Natural killer cell (primary cell): ENCODE measurements around the gene LRRC19. TPM values are rescaled to one million over a fixed set of nuclear protein-coding genes. Genes with fewer than 3 reads are reported as not detected.

Experiments used
- ATAC-seq, 3 donors: fragments of 150-1000 bp in 2 of 3; fragments of 200-7000 bp in 1 of 3; cut with Tn5 transposase; 1 replicate in 1 of 3; 2 replicates in 2 of 3; pipeline ENCODE4 v1.10.0; 2021; ENCODE audit warnings: mild to moderate bottlenecking in 2 of 3, moderate library complexity in 2 of 3
- DNase-seq, 2 donors: peaks; one replicate each; pipeline versions ENCODE4 v3.0.0 to v3.0.0-alpha.2; 2013 to 2021; ENCODE audit warnings: mixed read lengths in 1 of 2
- H3K27ac ChIP-seq: one replicate; pipeline ENCODE4 v1.5.1; 2013; ENCODE audit warnings: mild to moderate bottlenecking, low read length
- H3K27me3 ChIP-seq: one replicate; pipeline ENCODE4 v1.6.1; 2013; ENCODE audit warnings: low read length; ENCODE audit not compliant: control insufficient read depth, insufficient read depth
- H3K36me3 ChIP-seq: one replicate; pipeline ENCODE4 v1.6.1; 2013; ENCODE audit warnings: low read length; ENCODE audit not compliant: control insufficient read depth, insufficient read depth
- H3K4me1 ChIP-seq: one replicate; pipeline ENCODE4 v1.6.1; 2013; ENCODE audit warnings: low read length; ENCODE audit not compliant: control insufficient read depth, insufficient read depth
- H3K4me3 ChIP-seq: one replicate; pipeline ENCODE4 v1.5.1; 2013; ENCODE audit warnings: low read length
- H3K9me3 ChIP-seq: one replicate; pipeline ENCODE4 v1.6.1; 2013; ENCODE audit warnings: low read length; ENCODE audit not compliant: control insufficient read depth, insufficient read depth
- H3K27ac Mint-ChIP-seq, 2 donors: one replicate each; pipeline ENCODE4 v1.8.0; 2022; ENCODE audit warnings: mild to moderate bottlenecking in 2 of 2, mixed read lengths in 2 of 2, moderate library complexity in 1 of 2
- H3K27me3 Mint-ChIP-seq, 2 donors: one replicate each; pipeline ENCODE4 v1.8.0; 2022; ENCODE audit warnings: low read depth in 2 of 2, mixed read lengths in 2 of 2
- H3K36me3 Mint-ChIP-seq: one replicate; pipeline ENCODE4 v1.8.0; 2022; ENCODE audit warnings: mixed read lengths
- H3K4me1 Mint-ChIP-seq, 2 donors: one replicate each; pipeline ENCODE4 v1.8.0; 2022; ENCODE audit warnings: mixed read lengths in 2 of 2
- H3K4me3 Mint-ChIP-seq: one replicate; pipeline ENCODE4 v1.8.0; 2022; ENCODE audit warnings: mild to moderate bottlenecking, moderate library complexity, mixed read lengths
- H3K9me3 Mint-ChIP-seq, 2 donors: one replicate each; pipeline ENCODE4 v1.8.0; 2022; ENCODE audit warnings: mixed read lengths in 2 of 2
- WGBS: methylation state at CpG from one replicate; pipeline ENCODE4 v1.1.7; 2013; ENCODE audit warnings: missing lambda C conversion rate; ENCODE audit not compliant: insufficient coverage; 5-methylcytosine and 5-hydroxymethylcytosine counted together
- intact Hi-C: fragments of 100-400 bp; cut with micrococcal nuclease; formaldehyde crosslinking; loops from one replicate; pipeline ENCODE4 v1.14.2; 2022
- total RNA-seq, 4 donors: library from RNA; stranded (reverse); fragments of 120-200 nt in 1 of 4; gene quantifications; one replicate each; pipeline versions ENCODE4 v1.2.3 to v1.2.4, GENCODE V29; 2013 to 2022
- TF ChIP-seq, protein P1 (sequence below): fragments of 200-600 bp; IDR thresholded peaks from one replicate; pipeline ENCODE4 v1.8.0; 2022; ENCODE audit warnings: antibody characterized with exemption

LRRC19 gene
- total RNA-seq, 3 donors from 2014 or later (not counting 1 experiment from before 2014, with no cell fraction given) = not detected

DNA sequence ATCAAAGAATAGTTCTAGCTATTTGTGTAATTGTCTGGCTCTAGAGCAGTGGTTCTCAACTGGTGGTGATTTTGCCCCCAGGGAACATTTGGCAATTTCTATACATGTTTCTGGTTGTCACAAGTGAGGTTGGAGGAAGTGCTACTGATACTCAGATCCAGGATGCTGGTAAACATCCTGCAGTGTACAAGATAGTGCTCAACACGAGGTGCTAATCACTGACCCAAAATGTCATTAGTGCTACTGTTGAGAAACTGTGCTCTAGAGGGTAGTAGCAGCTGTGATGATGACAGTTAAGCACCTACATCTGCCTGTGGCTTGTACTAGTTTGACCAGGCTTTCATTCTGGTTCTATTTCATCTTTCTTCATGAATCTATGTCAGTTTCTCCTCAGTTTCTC, 22.1 kb downstream of the LRRC19 start:
- no peak for DNase-seq
- peaks cover 7% of the 10 kb centered on the region for H3K36me3 Mint-ChIP-seq
- intact Hi-C loops = no loop called here
- H3K4me1 Mint-ChIP-seq = no peaks in the 10 kb centered on the region
- no peaks in the 10 kb centered on the region for H3K9me3 Mint-ChIP-seq
- H3K27me3 Mint-ChIP-seq = no peaks in the 10 kb centered on the region
- Histone ChIP-seq H3K27ac (no peak overlapping the region), H3K27me3 (no peaks in the 10 kb centered on the region), H3K4me1 (no peaks in the 10 kb centered on the region), H3K9me3 (no peaks in the 10 kb centered on the region), H3K4me3 (no peak overlapping the region), H3K36me3 (peaks cover 7% of the 10 kb centered on the region)
- WGBS = 48% methylated on average over 1 of the region's 1 CpG
- ATAC-seq = no peak
- TF ChIP-seq, protein P1, sequence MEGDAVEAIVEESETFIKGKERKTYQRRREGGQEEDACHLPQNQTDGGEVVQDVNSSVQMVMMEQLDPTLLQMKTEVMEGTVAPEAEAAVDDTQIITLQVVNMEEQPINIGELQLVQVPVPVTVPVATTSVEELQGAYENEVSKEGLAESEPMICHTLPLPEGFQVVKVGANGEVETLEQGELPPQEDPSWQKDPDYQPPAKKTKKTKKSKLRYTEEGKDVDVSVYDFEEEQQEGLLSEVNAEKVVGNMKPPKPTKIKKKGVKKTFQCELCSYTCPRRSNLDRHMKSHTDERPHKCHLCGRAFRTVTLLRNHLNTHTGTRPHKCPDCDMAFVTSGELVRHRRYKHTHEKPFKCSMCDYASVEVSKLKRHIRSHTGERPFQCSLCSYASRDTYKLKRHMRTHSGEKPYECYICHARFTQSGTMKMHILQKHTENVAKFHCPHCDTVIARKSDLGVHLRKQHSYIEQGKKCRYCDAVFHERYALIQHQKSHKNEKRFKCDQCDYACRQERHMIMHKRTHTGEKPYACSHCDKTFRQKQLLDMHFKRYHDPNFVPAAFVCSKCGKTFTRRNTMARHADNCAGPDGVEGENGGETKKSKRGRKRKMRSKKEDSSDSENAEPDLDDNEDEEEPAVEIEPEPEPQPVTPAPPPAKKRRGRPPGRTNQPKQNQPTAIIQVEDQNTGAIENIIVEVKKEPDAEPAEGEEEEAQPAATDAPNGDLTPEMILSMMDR = no peak
- no peak overlapping the region for H3K27ac Mint-ChIP-seq
- no peak overlapping the region for H3K4me3 Mint-ChIP-seq

DNA sequence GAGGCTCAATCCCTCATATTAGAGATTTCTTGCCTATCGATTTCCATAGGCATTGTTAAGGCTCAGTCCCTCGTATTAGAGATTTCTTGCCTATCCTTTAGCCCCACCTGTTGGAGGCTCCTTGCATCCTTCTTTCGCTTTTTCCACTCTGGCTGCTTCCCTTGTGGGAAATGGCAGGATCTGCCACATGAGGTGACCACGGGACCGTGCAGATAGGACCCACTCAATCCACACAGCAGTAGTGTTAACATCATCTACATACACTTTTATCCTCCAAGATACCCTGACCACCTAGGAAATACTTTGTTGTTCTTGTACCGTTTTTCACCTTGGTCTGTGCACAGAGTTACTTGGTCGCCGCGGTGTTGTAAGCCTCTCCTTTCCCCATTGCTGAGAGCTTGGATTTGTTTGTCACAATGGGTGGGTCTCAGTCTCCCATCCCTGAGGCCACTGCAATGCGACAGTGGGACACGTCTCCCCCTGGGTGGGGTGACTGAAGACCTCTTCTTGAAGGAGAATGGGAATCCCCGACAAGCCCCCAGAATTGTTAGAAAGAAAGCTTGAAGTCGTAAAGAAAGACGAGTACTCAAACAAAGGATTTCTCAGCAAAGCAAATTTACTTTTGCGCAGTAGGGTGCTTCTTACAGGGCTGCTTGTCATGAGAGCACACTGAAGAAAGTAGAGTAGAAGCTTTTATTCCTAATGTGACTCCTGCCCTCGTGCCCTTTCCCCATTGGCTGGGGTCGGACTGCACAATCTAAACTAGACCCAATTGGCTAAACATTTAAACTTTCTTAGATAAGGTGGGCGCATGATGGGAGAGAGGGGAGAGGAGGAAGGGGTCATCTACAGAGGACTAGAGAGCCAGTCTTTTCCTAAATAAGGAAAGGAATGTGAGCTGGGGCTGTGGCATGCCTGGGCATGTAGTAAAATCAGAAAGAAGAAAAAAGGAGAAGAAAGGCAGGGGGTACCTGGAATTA, 29.5 kb downstream of the LRRC19 start:
- WGBS = 92% methylated on average over 18 of the region's 18 CpGs
- no peak for ATAC-seq
- peak in 1 of 2 donors; percentile 43 for DNase-seq

DNA sequence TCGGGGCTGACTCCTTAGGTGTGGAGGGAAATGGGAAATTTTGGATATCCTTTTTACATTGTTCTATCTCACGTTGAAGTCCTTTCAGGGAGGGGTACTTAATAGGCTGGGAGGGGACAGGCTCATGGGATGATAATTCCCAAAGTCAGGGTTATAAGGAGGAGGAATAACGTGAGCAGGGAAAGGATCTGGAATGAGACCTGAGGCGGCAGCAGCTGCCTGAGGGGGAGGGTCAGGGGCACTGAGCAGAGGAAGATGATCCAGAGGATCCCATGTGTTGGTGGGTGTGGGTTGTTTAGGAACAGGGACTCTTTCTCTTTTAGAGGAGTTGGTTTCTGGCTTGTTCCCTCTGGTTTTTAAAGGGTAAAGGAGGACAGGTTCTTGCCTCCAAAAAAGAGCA, 30.5 kb downstream of the LRRC19 start:
- Histone ChIP-seq H3K36me3 (no peaks in the 10 kb centered on the region), H3K27ac (no peak overlapping the region), H3K4me1 (no peaks in the 10 kb centered on the region), H3K9me3 (no peaks in the 10 kb centered on the region), H3K4me3 (no peak overlapping the region), H3K27me3 (no peaks in the 10 kb centered on the region)
- no peak overlapping the region for H3K27ac Mint-ChIP-seq
- 81% methylated on average over 4 of the region's 4 CpGs for WGBS
- H3K9me3 Mint-ChIP-seq = no peaks in the 10 kb centered on the region
- intact Hi-C loops = loop anchor here (2.0 kb wide), 1 partner anchor 230 kb away; no protein-coding TSS in a partner anchor
- ATAC-seq (no peak), DNase-seq (no peak)
- no peaks in the 10 kb centered on the region for H3K27me3 Mint-ChIP-seq
- H3K4me3 Mint-ChIP-seq = no peak overlapping the region
- no peaks in the 10 kb centered on the region for H3K4me1 Mint-ChIP-seq
- TF ChIP-seq, protein P1 = no peak
- no peaks in the 10 kb centered on the region for H3K36me3 Mint-ChIP-seq

More for the DNA sequence above, 29.5 kb downstream of the LRRC19 start:
- no peaks in the 10 kb centered on the region for H3K4me1 ChIP-seq
- Mint-ChIP-seq H3K27ac (no peak overlapping the region), H3K9me3 (no peaks in the 10 kb centered on the region), H3K4me1 (no peaks in the 10 kb centered on the region), H3K27me3 (no peaks in the 10 kb centered on the region), H3K4me3 (no peak overlapping the region), H3K36me3 (no peaks in the 10 kb centered on the region)
- H3K36me3 ChIP-seq = no peaks in the 10 kb centered on the region
- no peaks in the 10 kb centered on the region for H3K9me3 ChIP-seq
- intact Hi-C loops = loop anchor here (2.0 kb wide), 1 partner anchor 231 kb away; no protein-coding TSS in a partner anchor
- TF ChIP-seq, protein P1 = no peak
- no peaks in the 10 kb centered on the region for H3K27me3 ChIP-seq
- no peak overlapping the region for H3K27ac ChIP-seq
- H3K4me3 ChIP-seq = no peak overlapping the region
